ENCODE data around the gene ZNF784. TPM values are rescaled to one million over a fixed set of nuclear protein-coding genes. Genes with fewer than 3 reads are reported as not detected.

The ZNF784 gene
- total RNA-seq, 1 donor from 2014 or later, result 9.6 TPM

GRCh38 chr19:55620410-55621204 lies 3.8 kb downstream of the ZNF784 start:
- H3K27ac Mint-ChIP-seq, result no peak overlapping the region
- H3K4me1 Mint-ChIP-seq (ENCODE audit: unreplicated experiment), result peaks cover 14% of the 10 kb centered on the region
- H3K9me3 Mint-ChIP-seq, result no peaks in the 10 kb centered on the region
- no peak overlapping the region for H3K4me3 Mint-ChIP-seq
- no peak for DNase-seq (ENCODE audit: extremely low spot score, unreplicated experiment)
- H3K27me3 Mint-ChIP-seq, result no peaks in the 10 kb centered on the region
- peaks cover 8% of the 10 kb centered on the region for H3K36me3 Mint-ChIP-seq
- TF ChIP-seq CTCF (conservative IDR thresholded peaks at IDR 0.05), result no peak

DNA sequence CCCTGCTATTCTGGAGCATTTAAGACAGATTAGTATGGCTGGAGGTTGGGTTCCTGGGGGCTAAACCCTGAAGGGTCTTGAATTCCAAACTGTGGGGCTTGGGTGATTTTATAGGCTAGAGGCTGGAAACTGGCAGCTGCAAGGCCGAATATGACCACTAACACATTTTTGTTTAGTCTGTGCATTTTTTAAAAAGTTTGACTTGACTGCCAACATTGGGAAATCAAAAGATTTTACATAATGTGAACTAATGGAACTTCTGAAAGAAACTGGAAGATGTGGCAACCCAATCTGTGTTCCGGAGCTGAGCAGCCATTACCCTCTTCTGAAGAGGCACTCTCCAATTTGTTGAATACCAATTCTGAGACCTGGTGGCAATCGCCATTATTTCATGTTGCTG lies 5.1 kb downstream of the ZNF784 start:
- no peak for TF ChIP-seq CTCF (conservative IDR thresholded peaks at IDR 0.05)
- Mint-ChIP-seq H3K36me3 (peaks cover 8% of the 10 kb centered on the region), H3K27ac (no peak overlapping the region), H3K9me3 (no peaks in the 10 kb centered on the region), H3K27me3 (no peaks in the 10 kb centered on the region), H3K4me1 (ENCODE audit: unreplicated experiment) (peaks cover 9% of the 10 kb centered on the region), H3K4me3 (no peak overlapping the region)
- DNase-seq (ENCODE audit: extremely low spot score, unreplicated experiment), result no peak

DNA sequence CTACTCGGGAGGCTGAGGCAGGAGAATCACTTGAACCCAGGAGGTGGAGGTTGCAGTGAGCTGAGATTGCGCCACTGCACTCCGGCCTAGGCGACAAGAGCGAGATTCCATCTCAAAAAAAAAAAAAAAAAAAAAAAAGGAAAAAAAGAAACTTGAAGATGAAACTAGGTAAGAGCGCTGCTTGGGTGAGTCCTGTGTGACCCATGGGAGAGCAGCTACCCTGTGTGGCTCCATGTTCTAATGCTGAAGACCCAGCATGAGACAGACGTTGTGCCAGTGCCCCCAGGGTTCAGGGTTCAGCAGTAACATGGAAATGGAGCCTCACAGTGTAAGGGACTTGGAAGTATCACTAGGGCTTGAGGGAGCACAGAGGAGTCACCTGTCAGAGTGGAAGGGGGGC lies 5.9 kb downstream of the ZNF784 start:
- TF ChIP-seq CTCF (conservative IDR thresholded peaks at IDR 0.05), result no peak
- no peak overlapping the region for H3K4me3 Mint-ChIP-seq
- peaks cover 8% of the 10 kb centered on the region for H3K36me3 Mint-ChIP-seq
- H3K27me3 Mint-ChIP-seq, result no peaks in the 10 kb centered on the region
- H3K9me3 Mint-ChIP-seq, result no peaks in the 10 kb centered on the region
- peaks cover 1% of the 10 kb centered on the region for H3K4me1 Mint-ChIP-seq (ENCODE audit: unreplicated experiment)
- H3K27ac Mint-ChIP-seq, result no peak overlapping the region
- DNase-seq (ENCODE audit: extremely low spot score, unreplicated experiment), result no peak

DNA sequence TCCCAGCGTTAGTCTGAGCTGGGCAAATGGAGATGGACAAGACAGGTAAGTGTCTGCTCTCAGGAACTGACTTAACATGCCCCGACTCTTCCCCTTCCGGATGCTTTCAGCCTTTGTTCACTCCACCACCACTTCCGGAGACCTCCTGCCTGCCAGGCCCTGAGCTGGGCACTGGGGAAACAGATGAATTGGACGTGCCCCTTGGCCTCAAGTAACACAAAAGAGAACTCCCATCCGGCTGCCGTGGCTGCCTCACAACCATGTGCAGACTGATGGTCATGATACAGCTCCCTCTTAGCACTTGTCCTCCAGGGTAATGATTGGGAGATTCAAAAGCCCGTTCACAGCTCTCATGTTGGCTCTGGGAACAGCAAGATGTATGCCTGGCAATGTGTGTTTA lies 6.9 kb downstream of the ZNF784 start:
- Mint-ChIP-seq H3K4me3 (no peak overlapping the region), H3K9me3 (no peaks in the 10 kb centered on the region), H3K27ac (no peak overlapping the region), H3K4me1 (ENCODE audit: unreplicated experiment) (no peaks in the 10 kb centered on the region), H3K36me3 (peaks cover 14% of the 10 kb centered on the region), H3K27me3 (no peaks in the 10 kb centered on the region)
- no peak for TF ChIP-seq CTCF (conservative IDR thresholded peaks at IDR 0.05)
- no peak for DNase-seq (ENCODE audit: extremely low spot score, unreplicated experiment)

DNA sequence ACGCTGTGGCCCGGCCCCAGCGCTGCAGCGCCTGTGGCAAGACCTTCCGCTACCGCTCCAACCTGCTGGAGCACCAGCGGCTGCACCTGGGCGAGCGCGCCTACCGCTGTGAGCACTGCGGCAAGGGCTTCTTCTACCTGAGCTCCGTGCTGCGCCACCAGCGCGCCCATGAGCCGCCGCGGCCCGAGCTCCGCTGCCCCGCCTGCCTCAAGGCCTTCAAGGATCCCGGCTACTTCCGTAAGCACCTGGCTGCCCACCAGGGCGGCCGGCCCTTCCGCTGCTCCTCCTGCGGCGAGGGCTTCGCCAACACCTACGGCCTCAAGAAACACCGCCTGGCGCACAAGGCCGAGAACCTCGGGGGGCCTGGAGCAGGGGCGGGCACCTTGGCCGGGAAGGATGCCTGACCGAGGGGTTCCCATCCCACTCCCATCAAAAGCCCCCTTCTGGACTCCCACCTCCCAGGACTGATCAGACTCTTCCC lies 7.9 kb downstream of the ZNF784 start:
- peaks cover 14% of the 10 kb centered on the region for H3K36me3 Mint-ChIP-seq
- no peak for DNase-seq (ENCODE audit: extremely low spot score, unreplicated experiment)
- no peaks in the 10 kb centered on the region for H3K4me1 Mint-ChIP-seq (ENCODE audit: unreplicated experiment)
- H3K9me3 Mint-ChIP-seq, result no peaks in the 10 kb centered on the region
- no peak overlapping the region for H3K4me3 Mint-ChIP-seq
- TF ChIP-seq CTCF (conservative IDR thresholded peaks at IDR 0.05), result no peak
- no peaks in the 10 kb centered on the region for H3K27me3 Mint-ChIP-seq
- H3K27ac Mint-ChIP-seq, result no peak overlapping the region

All from type B pancreatic cell (in vitro differentiated cells).